ENCODE results near the gene TXNL4B.

The TXNL4B gene

GRCh38 chr16:72044296-72044695, 49.1 kb downstream of the TXNL4B start:
- no peak for TF ChIP-seq TAF1 (IDR thresholded peaks at IDR 0.05; ENCODE audit: borderline replicate concordance, insufficient read depth, low read length)
- TF ChIP-seq REST (IDR thresholded peaks at IDR 0.05; ENCODE audit: insufficient read depth in 1 of 2, low read depth in 2 of 2, low read length in 2 of 2): no peak
- TF ChIP-seq SIN3A (IDR thresholded peaks at IDR 0.05; ENCODE audit: borderline replicate concordance, insufficient read depth, low read length): no peak
- TF ChIP-seq POLR2AphosphoS5 (IDR thresholded peaks at IDR 0.05; ENCODE audit: low read depth, low read length): no peak
- TF ChIP-seq FOXP2 (optimal IDR thresholded peaks at IDR 0.05; ENCODE audit: borderline replicate concordance, extremely low read depth, extremely low read length, insufficient read depth): no peak

- TF ChIP-seq FOXP2 (optimal IDR thresholded peaks at IDR 0.05; ENCODE audit: borderline replicate concordance, extremely low read depth, extremely low read length, insufficient read depth): no peak
- TF ChIP-seq REST (IDR thresholded peaks at IDR 0.05; ENCODE audit: insufficient read depth in 1 of 2, low read depth in 2 of 2, low read length in 2 of 2): no peak
- TF ChIP-seq SIN3A (IDR thresholded peaks at IDR 0.05; ENCODE audit: borderline replicate concordance, insufficient read depth, low read length): no peak
- no peak for TF ChIP-seq TAF1 (IDR thresholded peaks at IDR 0.05; ENCODE audit: borderline replicate concordance, insufficient read depth, low read length)
- TF ChIP-seq POLR2AphosphoS5 (IDR thresholded peaks at IDR 0.05; ENCODE audit: low read depth, low read length): no peak
Measured at GRCh38 chr16:72043539-72043938, 49.9 kb downstream of the TXNL4B start.

GRCh38 chr16:72043058-72043457, 50.4 kb downstream of the TXNL4B start:
- TF ChIP-seq POLR2AphosphoS5 (IDR thresholded peaks at IDR 0.05; ENCODE audit: low read depth, low read length) (no peak), TAF1 (IDR thresholded peaks at IDR 0.05; ENCODE audit: borderline replicate concordance, insufficient read depth, low read length) (no peak), SIN3A (IDR thresholded peaks at IDR 0.05; ENCODE audit: borderline replicate concordance, insufficient read depth, low read length) (no peak), REST (IDR thresholded peaks at IDR 0.05; ENCODE audit: insufficient read depth in 1 of 2, low read depth in 2 of 2, low read length in 2 of 2) (no peak), FOXP2 (optimal IDR thresholded peaks at IDR 0.05; ENCODE audit: borderline replicate concordance, extremely low read depth, extremely low read length, insufficient read depth) (no peak)

- TF ChIP-seq SIN3A (IDR thresholded peaks at IDR 0.05; ENCODE audit: borderline replicate concordance, insufficient read depth, low read length) (no peak), REST (IDR thresholded peaks at IDR 0.05; ENCODE audit: insufficient read depth in 1 of 2, low read depth in 2 of 2, low read length in 2 of 2) (no peak), TAF1 (IDR thresholded peaks at IDR 0.05; ENCODE audit: borderline replicate concordance, insufficient read depth, low read length) (no peak)
Measured at GRCh38 chr16:72042157-72042660, 51.2 kb downstream of the TXNL4B start.

GRCh38 chr16:72036098-72036497, 57.3 kb downstream of the TXNL4B start:
- TF ChIP-seq POLR2AphosphoS5 (IDR thresholded peaks at IDR 0.05; ENCODE audit: low read depth, low read length): no peak
- TF ChIP-seq SIN3A (IDR thresholded peaks at IDR 0.05; ENCODE audit: borderline replicate concordance, insufficient read depth, low read length): no peak
- no peak for TF ChIP-seq FOXP2 (optimal IDR thresholded peaks at IDR 0.05; ENCODE audit: borderline replicate concordance, extremely low read depth, extremely low read length, insufficient read depth)
